Right atrium auricular region (tissue), 2 donors: Measurements from ENCODE around the gene GOLGA8N. TPM values are rescaled to one million over a fixed set of nuclear protein-coding genes. Genes with fewer than 3 reads are reported as not detected.

Experiments used
- DNase-seq: peaks from one replicate; pipeline ENCODE4 v3.0.0-alpha.2; 2019; ENCODE audit warnings: low spot score
- H3K27ac ChIP-seq, 2 donors: fragments of 200-600 bp; sonication (generic); 1 replicate in 1 of 2; 2 replicates in 1 of 2; pipeline ENCODE4 v1.5.1; 2016 to 2019
- H3K27me3 ChIP-seq, 2 donors: fragments of 200-600 bp; sonication (generic); one replicate each; pipeline versions ENCODE4 v1.5.1 to v1.6.0; 2017 to 2019
- H3K36me3 ChIP-seq: fragments of 200-600 bp; sonication (generic); one replicate; pipeline ENCODE4 v1.5.1; 2016
- H3K4me1 ChIP-seq, 2 donors: fragments of 200-600 bp; sonication (generic); one replicate each; pipeline versions ENCODE4 v1.5.1 to v1.6.0; 2017 to 2019
- H3K4me3 ChIP-seq, 2 donors: fragments of 200-600 bp; sonication (generic); 1 replicate in 1 of 2; 2 replicates in 1 of 2; pipeline ENCODE4 v1.5.1; 2017 to 2019; ENCODE audit warnings: mild to moderate bottlenecking in 1 of 2, moderate library complexity in 1 of 2
- H3K9me3 ChIP-seq, 2 donors: fragments of 200-600 bp; sonication (generic); one replicate each; pipeline ENCODE4 v1.5.1; 2019
- CTCF ChIP-seq, 2 donors: fragments of 200-600 bp; sonication (generic); IDR thresholded peaks; one replicate each; pipeline ENCODE4 v1.5.1; 2019; ENCODE audit warnings: antibody characterized with exemption in 2 of 2
- total RNA-seq, 2 donors: library from RNA; depleted of rRNA; stranded (reverse); fragments of >200 nt; gene quantifications; one replicate each; pipeline ENCODE4 v1.1.0, GENCODE V29; 2016

GOLGA8N gene
- total RNA-seq, 2 donors from 2014 or later, result 3.3 to 6.0 TPM

- no peaks in the 10 kb centered on the region for H3K27me3 ChIP-seq
- H3K4me1 ChIP-seq, result no peaks in the 10 kb centered on the region
- DNase-seq, result no peak
- no peaks in the 10 kb centered on the region for H3K9me3 ChIP-seq
- no peak overlapping the region for H3K27ac ChIP-seq
- no peaks in the 10 kb centered on the region for H3K36me3 ChIP-seq
- TF ChIP-seq CTCF (IDR thresholded peaks at IDR 0.05), result no peak
- H3K4me3 ChIP-seq, result no peak overlapping the region
Observed at GRCh38 chr15:32656496-32656895, 63.2 kb downstream of the GOLGA8N start.

Other genes starting within 250 kb of the GOLGA8N start
- not detected for gene GOLGA8K, start 190.2 kb upstream of the GOLGA8N start, total RNA-seq
- gene GOLGA8O, start 137.8 kb upstream of the GOLGA8N start, total RNA-seq, result not detected
- gene ARHGAP11A, start 22.0 kb downstream of the GOLGA8N start, total RNA-seq, result 1 to 10 TPM; 1.0 to 2.3 TPM
- gene SCG5, start 48.3 kb downstream of the GOLGA8N start, total RNA-seq, result under 1 TPM in 1 of 2 donors, not detected in 1; 0.90 TPM
- under 1 TPM in 1 of 2 donors, not detected in 1; 0.43 TPM for gene GREM1, start 124.5 kb downstream of the GOLGA8N start, total RNA-seq